Activated CD4-positive, alpha-beta memory T cell treated with anti-CD3 and anti-CD28 coated beads for 36 hours (primary cell): ENCODE data around the gene CDK6. TPM values are rescaled to one million over a fixed set of nuclear protein-coding genes. Genes with fewer than 3 reads are reported as not detected.
"Not testable (repeated sequence)": the region's sequence is repeated elsewhere in the genome, so short reads cannot be mapped to it uniquely, and the experiment has no call there.

Experiments used
- CTCF ChIA-PET: fragments of 350-600 bp; sonication (Branson Sonifier 250); formaldehyde crosslinking; loops from one replicate; lab custom pipeline; 2021; ENCODE audit warnings: antibody characterized with exemption, inconsistent platforms; lab: Charles Lee
- POLR2A ChIA-PET: fragments of 350-600 bp; sonication (Branson Sonifier 250); formaldehyde crosslinking; loops from one replicate; lab custom pipeline; 2021; ENCODE audit warnings: antibody characterized with exemption; lab: Charles Lee
- DNase-seq: peaks from one replicate; pipeline ENCODE4 v3.0.0-alpha.2; 2020
- H3K27ac Mint-ChIP-seq: one replicate; pipeline ENCODE4 v1.8.0; 2021; ENCODE audit warnings: mixed read lengths
- H3K27me3 Mint-ChIP-seq: one replicate; pipeline ENCODE4 v1.8.0; 2021; ENCODE audit warnings: mixed read lengths
- H3K36me3 Mint-ChIP-seq: one replicate; pipeline ENCODE4 v1.8.0; 2021; ENCODE audit warnings: mixed read lengths
- H3K4me1 Mint-ChIP-seq: one replicate; pipeline ENCODE4 v1.8.0; 2021; ENCODE audit warnings: low read depth, mixed read lengths
- H3K4me3 Mint-ChIP-seq: one replicate; pipeline ENCODE4 v1.8.0; 2021; ENCODE audit warnings: mild to moderate bottlenecking, mixed read lengths
- H3K9me3 Mint-ChIP-seq: one replicate; pipeline ENCODE4 v1.8.0; 2021; ENCODE audit warnings: mixed read lengths
- intact Hi-C: fragments of 100-400 bp; cut with micrococcal nuclease; formaldehyde crosslinking; loops from one replicate; pipeline ENCODE4 v1.15.1; 2023
- total RNA-seq, 2 experiments: library from RNA; stranded (reverse); gene quantifications; one replicate each; pipeline ENCODE4 v1.2.3, GENCODE V29; 2021

Gene CDK6
- total RNA-seq, result 100 to 1,000 TPM; 131 to 132 TPM

DNA sequence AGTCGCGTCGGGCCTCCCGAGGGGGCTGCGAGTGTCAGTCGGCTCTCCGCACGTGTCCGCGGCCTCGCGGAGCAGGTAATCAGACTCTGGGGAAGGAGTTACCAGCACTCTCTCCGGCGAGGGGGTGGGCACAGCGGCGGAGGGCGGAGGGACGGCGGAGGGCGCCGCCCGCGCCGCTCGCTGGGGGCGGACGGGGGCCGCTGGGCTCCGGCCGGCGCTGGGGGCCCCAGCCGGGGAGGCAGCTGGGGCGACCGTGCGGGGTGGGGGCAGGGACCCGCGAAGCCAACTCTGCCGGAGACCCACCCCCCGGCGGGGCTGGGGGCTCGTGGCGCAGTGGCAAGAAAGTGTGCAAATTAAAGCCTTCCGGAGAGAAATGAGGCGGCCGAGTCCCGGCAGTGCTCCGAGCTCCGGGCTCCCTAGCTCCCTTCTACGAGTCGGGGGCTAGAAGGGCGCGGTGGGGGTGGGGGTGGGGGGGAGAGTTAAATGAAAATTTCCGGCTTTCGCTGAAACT lies at the start of gene CDK6:
TSS of gene CDK6 (minus strand) at position 85 of the 511 bp plus-strand sequence. CDS start 3,250 bp downstream, outside the sequence.
- peak; percentile 80 for DNase-seq
- Mint-ChIP-seq H3K36me3 (peaks cover 33% of the 10 kb centered on the region), H3K9me3 (no peaks in the 10 kb centered on the region), H3K4me3 (peak within 1 kb of the TSS; percentile 97), H3K4me1 (peaks cover 24% of the 10 kb centered on the region), H3K27me3 (peaks cover 5% of the 10 kb centered on the region), H3K27ac (peak within 1 kb of the TSS; percentile 96)
- ChIA-PET CTCF (interaction anchor here (1.0 to 1.6 kb wide), 4 partner anchors 68 to 219 kb away, joined by 3 to 6 read pairs (median 5); no protein-coding TSS in a partner anchor), POLR2A (interaction anchor here (0.7 to 2.8 kb wide), 17 partner anchors 9 to 395 kb away, joined by 3 to 13 read pairs (median 5); partner anchors contain the start of genes PEX1, RBM48 and VPS50)
- intact Hi-C loops, result loop anchor here (5.0 kb wide), 1 partner anchor 1166 kb away; the partner anchor contains the start of gene BET1

DNA sequence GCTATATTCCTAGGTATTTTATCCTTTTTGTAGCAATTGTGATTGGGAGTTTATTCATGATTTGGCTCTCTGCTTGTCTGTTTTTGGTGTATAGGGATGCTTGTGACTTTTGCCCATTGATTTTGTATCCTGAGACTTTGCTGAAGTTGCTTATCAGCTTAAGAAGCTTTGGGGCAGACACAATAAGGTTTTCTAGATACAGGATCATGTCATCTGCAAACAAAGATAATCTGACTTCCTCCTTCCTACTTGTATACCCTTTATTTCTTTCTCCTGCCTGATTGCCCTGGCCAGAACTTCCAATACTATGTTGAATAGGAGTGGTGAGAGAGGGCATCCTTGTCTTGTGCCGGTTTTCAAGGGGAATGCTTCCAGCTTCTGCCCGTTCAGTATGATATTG lies 49.7 kb upstream of the CDK6 start:
- intact Hi-C loops, H3K4me1 Mint-ChIP-seq, H3K4me3 Mint-ChIP-seq, DNase-seq, H3K36me3 Mint-ChIP-seq, POLR2A ChIA-PET, CTCF ChIA-PET, H3K27me3 Mint-ChIP-seq, H3K27ac Mint-ChIP-seq: not testable (repeated sequence)
- peaks cover 35% of the 10 kb centered on the region for H3K9me3 Mint-ChIP-seq

DNA sequence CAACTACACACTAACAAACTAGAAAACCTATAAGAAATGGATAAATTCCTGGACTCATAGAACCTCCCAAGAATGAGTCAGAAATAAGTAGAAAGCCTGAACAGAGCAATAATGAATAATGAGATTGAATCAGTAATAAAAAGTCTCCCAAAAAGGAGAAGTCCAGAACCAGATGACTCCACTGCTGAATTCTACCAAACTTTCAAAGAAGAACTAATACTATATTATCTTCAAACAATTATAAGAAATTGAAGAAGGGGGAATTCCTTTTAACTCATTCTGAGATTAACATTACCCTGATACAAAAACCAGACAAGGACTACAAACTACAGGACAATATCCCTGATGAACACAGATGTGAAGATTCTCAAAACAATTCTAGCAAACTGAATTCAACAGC lies 47.8 kb upstream of the CDK6 start:
- Mint-ChIP-seq H3K27ac (no peak overlapping the region), H3K27me3 (peaks cover 2% of the 10 kb centered on the region), H3K36me3 (peaks cover 3% of the 10 kb centered on the region), H3K4me1 (peaks cover 17% of the 10 kb centered on the region), H3K9me3 (peaks cover 35% of the 10 kb centered on the region), H3K4me3 (no peak overlapping the region)
- intact Hi-C loops, result no loop called here
- ChIA-PET CTCF (no interaction called here), POLR2A (no interaction called here)
- DNase-seq, result no peak

DNA sequence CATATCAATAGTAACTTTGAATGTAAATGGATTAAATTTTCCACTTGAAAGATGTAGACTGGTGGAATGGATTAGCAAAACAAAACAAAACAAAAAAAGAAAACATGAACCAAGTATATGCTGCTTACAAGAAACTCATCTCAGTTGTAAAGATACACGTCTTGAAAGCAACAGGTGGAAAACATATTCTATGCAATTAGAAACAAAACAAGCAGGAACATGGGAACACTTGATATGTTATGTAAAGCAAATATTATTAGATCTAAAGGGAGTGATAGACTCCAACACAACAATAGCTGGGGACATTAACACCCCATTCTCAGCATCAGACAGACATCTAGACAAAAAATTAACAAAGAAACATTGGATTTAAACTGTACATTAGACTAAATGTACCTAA lies 46.4 kb upstream of the CDK6 start:
- no peak overlapping the region for H3K4me3 Mint-ChIP-seq
- H3K4me1 Mint-ChIP-seq, result peaks cover 17% of the 10 kb centered on the region
- no peak overlapping the region for H3K27ac Mint-ChIP-seq
- CTCF ChIA-PET, result no interaction called here
- H3K36me3 Mint-ChIP-seq, result peaks cover 3% of the 10 kb centered on the region
- intact Hi-C loops, result no loop called here
- DNase-seq, result no peak
- peaks cover 29% of the 10 kb centered on the region for H3K9me3 Mint-ChIP-seq
- POLR2A ChIA-PET, result no interaction called here
- no peaks in the 10 kb centered on the region for H3K27me3 Mint-ChIP-seq

DNA sequence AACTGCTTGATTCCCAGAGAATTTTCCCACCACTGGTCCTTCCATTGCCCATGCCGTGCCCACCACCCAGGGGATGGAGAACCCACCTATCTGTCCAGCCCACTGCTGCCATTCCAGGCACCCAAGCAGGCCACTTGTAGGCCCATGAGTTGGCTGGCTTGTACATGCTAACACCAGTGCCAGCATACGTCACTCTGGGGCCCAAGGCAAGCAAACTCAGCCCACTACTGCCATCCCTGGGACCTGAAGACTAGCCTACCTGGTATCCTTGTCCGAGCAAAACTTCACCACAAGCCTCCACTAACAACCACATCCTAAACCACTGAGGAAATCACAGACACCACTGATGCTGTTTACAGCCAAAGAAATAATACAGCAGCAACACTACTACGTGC lies 44.7 kb upstream of the CDK6 start:
- CTCF ChIA-PET, result interaction anchor here (0.6 kb wide), 1 partner anchor 71 kb away, joined by 6 read pairs; no protein-coding TSS in a partner anchor
- peaks cover 30% of the 10 kb centered on the region for H3K4me1 Mint-ChIP-seq
- peaks cover 3% of the 10 kb centered on the region for H3K36me3 Mint-ChIP-seq
- no peak overlapping the region for H3K27ac Mint-ChIP-seq
- POLR2A ChIA-PET, result no interaction called here
- no peaks in the 10 kb centered on the region for H3K27me3 Mint-ChIP-seq
- intact Hi-C loops, result no loop called here
- peaks cover 20% of the 10 kb centered on the region for H3K9me3 Mint-ChIP-seq
- DNase-seq, result no peak
- no peak overlapping the region for H3K4me3 Mint-ChIP-seq

DNA sequence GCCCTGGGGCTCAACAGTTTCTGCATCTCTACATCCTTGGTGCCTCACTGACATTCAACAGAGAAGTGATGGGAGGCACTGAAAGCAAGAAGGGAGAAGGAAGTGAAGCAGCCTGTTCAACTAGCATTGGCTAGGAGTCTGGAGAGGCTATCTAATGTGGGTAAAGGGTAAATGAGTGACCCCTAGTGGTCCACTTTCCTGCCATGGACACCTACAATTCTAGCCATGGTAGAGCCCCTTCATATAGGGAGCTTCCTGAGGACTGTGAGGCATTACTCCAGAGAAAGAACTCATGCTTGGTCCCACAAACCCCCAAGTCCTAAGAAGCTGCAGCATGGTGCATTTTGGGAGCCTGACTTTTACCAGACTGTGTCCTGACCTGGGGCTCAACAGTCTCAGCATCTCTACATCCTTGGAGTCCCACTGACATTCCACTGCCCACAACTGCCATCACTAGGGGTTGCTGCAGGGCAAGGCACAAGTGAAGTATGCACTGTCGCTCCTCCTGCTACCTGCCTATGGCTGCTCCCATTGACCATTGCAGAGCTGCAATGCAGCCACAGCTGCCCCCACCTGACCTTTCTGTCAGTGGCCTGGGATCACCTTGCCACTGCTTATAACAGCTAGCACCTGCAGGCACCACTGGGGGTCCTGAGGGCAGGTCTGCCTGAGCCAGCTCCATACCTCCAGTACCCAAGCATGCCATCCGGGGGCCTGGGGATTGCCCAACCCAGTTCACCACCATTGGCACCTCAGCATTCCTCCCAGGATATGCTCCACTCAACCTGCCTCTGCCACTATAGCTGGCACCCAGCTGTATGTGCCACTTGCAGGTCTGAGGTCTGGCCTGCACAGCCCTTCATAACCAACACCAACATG lies 44.1 kb upstream of the CDK6 start:
- Mint-ChIP-seq H3K4me3 (no peak overlapping the region), H3K4me1 (peaks cover 36% of the 10 kb centered on the region), H3K27me3 (no peaks in the 10 kb centered on the region), H3K36me3 (peaks cover 3% of the 10 kb centered on the region), H3K27ac (no peak overlapping the region), H3K9me3 (peaks cover 20% of the 10 kb centered on the region)
- CTCF ChIA-PET, result no interaction called here
- POLR2A ChIA-PET, result interaction anchor here (0.6 kb wide), 1 partner anchor 44 kb away, joined by 3 read pairs; the partner anchor contains the start of gene CDK6
- intact Hi-C loops, result loop anchor here (1.0 kb wide), 2 partner anchors 175 to 259 kb away; no protein-coding TSS in a partner anchor
- DNase-seq, result peak; percentile 44

DNA sequence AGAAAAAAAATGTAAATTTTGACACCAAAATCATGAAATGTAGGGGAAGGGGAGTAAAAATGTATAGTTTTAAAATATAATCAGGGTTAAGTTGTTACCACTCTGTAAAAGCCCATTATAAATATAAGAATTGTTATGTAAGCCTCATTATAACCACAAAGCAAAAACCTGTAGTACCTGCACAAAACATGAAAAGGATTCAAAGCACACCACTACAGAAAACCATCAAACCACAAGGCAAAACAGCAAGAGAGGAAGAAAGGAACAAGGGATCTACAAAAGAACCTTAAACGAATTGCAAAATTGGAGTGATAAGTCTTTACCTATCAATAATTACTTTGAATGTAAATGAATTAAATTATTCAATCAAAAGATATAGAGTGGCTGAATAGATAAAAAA lies 41.0 kb upstream of the CDK6 start:
- H3K9me3 Mint-ChIP-seq, result peaks cover 11% of the 10 kb centered on the region
- DNase-seq, result no peak
- CTCF ChIA-PET, result no interaction called here

DNA sequence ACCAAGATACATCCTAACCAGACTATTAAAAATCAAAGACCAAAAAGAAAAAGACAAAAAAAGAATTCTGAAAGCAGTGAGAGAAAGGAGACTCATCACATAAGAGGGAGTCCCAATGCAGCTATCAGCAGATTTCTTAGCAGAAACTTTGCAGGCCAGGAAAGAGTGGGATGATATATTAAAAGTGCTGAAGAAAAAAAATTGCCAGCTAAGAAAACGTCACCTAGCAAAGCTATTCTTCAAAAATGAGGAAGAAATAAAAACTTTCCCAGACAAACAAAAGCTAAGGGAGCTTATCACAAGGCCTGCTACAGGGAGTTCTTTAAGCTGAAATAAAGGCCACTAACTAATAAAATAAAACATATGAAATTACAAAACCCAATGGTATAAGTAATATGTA lies 40.5 kb upstream of the CDK6 start:
- Mint-ChIP-seq H3K27me3 (no peaks in the 10 kb centered on the region), H3K4me3 (no peak overlapping the region), H3K27ac (no peak overlapping the region), H3K9me3 (peaks cover 7% of the 10 kb centered on the region), H3K36me3 (no peaks in the 10 kb centered on the region), H3K4me1 (peaks cover 46% of the 10 kb centered on the region)
- ChIA-PET POLR2A (no interaction called here), CTCF (no interaction called here)
- no peak for DNase-seq
- intact Hi-C loops, result no loop called here

More for the DNA sequence above, 41.0 kb upstream of the CDK6 start:
- POLR2A ChIA-PET, result no interaction called here
- no peaks in the 10 kb centered on the region for H3K27me3 Mint-ChIP-seq
- no peaks in the 10 kb centered on the region for H3K36me3 Mint-ChIP-seq
- intact Hi-C loops, result no loop called here
- H3K27ac Mint-ChIP-seq, result no peak overlapping the region
- peaks cover 46% of the 10 kb centered on the region for H3K4me1 Mint-ChIP-seq
- no peak overlapping the region for H3K4me3 Mint-ChIP-seq

DNA sequence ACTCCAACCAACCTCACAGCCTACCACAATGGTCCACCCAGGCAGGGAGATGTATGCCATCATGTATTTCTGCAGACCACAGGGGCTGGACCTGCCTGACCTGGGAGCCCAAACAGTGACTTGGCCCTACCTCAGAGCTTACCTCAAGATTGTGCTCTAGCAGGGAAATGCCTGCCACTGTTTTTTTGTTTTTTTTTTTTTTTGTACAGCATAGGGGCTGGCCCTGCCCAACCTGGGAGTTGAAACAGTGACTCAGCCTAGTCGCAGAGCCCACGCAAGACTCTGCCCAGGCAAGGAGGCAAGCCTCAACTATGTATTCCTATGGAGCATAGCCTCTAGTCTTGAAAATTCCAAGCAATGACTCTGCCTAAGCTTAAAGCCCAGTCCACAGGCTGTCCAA lies 39.3 kb upstream of the CDK6 start:
- no peaks in the 10 kb centered on the region for H3K36me3 Mint-ChIP-seq
- peak; percentile 58 for DNase-seq
- intact Hi-C loops, result loop anchor here (1.0 kb wide), 1 partner anchor 29 kb away; no protein-coding TSS in a partner anchor
- H3K9me3 Mint-ChIP-seq, result peaks cover under 1% of the 10 kb centered on the region
- no peaks in the 10 kb centered on the region for H3K27me3 Mint-ChIP-seq
- no peak overlapping the region for H3K27ac Mint-ChIP-seq
- ChIA-PET CTCF (no interaction called here), POLR2A (no interaction called here)
- H3K4me1 Mint-ChIP-seq, result peaks cover 38% of the 10 kb centered on the region
- no peak overlapping the region for H3K4me3 Mint-ChIP-seq

DNA sequence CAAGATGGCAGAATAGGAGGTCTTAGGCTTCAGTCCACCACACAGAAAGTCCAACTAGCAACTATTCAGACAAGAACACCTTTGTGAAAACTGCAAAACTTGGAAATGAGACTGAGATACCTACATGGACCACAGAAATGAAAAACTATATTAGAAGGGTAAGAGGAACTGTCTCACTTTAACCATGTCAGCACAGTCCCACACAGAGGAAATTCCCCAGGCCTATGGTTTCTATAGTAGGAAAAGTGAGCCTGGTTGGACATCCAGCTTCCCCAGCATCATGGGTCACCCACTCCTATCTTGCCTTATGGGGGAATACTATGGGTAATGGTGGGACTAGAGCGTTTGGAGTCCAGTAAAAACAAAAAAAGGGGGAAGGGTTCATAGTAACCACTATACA lies 38.8 kb upstream of the CDK6 start:
- POLR2A ChIA-PET, result no interaction called here
- Mint-ChIP-seq H3K9me3 (peaks cover 3% of the 10 kb centered on the region), H3K4me1 (peaks cover 38% of the 10 kb centered on the region), H3K27me3 (no peaks in the 10 kb centered on the region), H3K27ac (no peak overlapping the region), H3K36me3 (peaks cover 1% of the 10 kb centered on the region), H3K4me3 (no peak overlapping the region)
- CTCF ChIA-PET, result interaction anchor here (1.6 kb wide), 1 partner anchor 11 kb away, joined by 6 read pairs; no protein-coding TSS in a partner anchor
- no peak for DNase-seq
- intact Hi-C loops, result loop anchor here (1.0 kb wide), 1 partner anchor 29 kb away; no protein-coding TSS in a partner anchor

DNA sequence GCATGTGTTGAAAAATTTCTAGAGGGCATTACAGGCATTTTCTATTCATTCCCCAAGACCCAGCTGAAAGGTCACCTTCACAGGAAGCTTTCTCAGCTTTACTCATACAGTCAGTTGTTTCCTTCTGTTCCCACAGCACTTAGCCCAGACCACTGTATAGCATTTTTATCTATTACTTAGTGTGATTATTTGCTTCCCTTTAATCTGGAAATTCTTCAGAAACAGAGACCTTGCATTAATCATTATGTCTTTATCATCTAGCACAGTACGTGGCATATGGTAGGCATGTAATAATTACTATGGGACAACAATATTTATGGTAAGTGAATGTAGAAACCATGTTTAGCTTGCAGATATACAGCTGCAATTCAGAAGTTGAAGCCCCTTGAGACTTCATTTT lies 38.2 kb upstream of the CDK6 start:
- intact Hi-C loops, result no loop called here
- DNase-seq, result no peak
- Mint-ChIP-seq H3K27me3 (no peaks in the 10 kb centered on the region), H3K36me3 (peaks cover 4% of the 10 kb centered on the region), H3K27ac (no peak overlapping the region), H3K4me3 (no peak overlapping the region), H3K9me3 (peaks cover 7% of the 10 kb centered on the region), H3K4me1 (peaks cover 32% of the 10 kb centered on the region)
- ChIA-PET CTCF (interaction anchor here (1.6 kb wide), 1 partner anchor 10 kb away, joined by 6 read pairs; no protein-coding TSS in a partner anchor), POLR2A (no interaction called here)

DNA sequence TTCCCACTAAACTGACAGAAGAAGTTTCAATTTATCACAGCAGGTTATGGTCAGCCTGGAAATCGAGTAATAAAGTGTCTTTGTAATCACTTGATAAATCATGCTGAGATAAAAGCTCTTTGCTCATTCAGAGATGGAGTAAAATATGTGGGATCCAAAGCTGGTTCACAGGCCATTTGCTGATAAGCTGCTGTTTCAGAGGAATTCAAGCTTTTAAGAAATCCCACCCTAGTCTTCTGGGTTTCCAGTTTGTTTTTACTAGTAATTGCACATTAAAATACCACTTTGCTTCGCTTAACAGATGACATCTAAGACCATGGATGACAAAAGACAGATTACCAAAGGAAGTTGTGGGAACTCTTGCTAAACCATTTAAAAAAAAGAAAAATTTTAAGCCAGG lies 37.4 kb upstream of the CDK6 start:
- no peak overlapping the region for H3K27ac Mint-ChIP-seq
- H3K36me3 Mint-ChIP-seq, result peaks cover 11% of the 10 kb centered on the region
- ChIA-PET POLR2A (no interaction called here), CTCF (interaction anchor here (0.9 to 1.6 kb wide), 2 partner anchors 9 to 35 kb away, joined by 3 to 6 read pairs; no protein-coding TSS in a partner anchor)
- no peak for DNase-seq
- H3K27me3 Mint-ChIP-seq, result no peaks in the 10 kb centered on the region
- peaks cover 32% of the 10 kb centered on the region for H3K4me1 Mint-ChIP-seq
- intact Hi-C loops, result no loop called here
- H3K9me3 Mint-ChIP-seq, result peaks cover 15% of the 10 kb centered on the region
- no peak overlapping the region for H3K4me3 Mint-ChIP-seq
